ENCODE data around the gene SLCO2A1.

DNA sequence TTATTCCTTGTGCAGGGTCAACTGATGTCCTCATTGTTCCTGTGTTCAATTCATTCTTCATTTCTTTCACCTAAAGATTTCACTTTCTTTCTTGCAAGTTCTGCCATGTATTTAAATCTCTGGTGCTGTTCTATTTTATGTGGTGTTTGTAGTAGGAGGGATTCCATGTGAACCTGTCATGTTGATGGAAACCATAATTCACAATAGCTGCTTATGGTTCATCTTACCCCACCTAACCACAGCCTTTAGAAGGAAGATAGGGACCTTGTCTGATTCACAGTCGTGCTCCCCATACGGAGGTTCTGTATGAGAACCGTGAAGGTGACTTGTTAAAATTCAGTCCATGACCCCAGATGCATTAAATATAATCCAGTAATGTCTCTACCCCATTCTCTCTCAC, 21.9 kb downstream of the SLCO2A1 start:
- no peak for TF ChIP-seq GATA2 (IDR thresholded peaks at IDR 0.05; ENCODE audit: low read depth, low read length)
- TF ChIP-seq GATA3 (IDR thresholded peaks at IDR 0.05; ENCODE audit: low read depth, low read length), result no peak

Measured in SH-SY5Y (cell line).